ENCODE results near the gene GIMD1.

DNA sequence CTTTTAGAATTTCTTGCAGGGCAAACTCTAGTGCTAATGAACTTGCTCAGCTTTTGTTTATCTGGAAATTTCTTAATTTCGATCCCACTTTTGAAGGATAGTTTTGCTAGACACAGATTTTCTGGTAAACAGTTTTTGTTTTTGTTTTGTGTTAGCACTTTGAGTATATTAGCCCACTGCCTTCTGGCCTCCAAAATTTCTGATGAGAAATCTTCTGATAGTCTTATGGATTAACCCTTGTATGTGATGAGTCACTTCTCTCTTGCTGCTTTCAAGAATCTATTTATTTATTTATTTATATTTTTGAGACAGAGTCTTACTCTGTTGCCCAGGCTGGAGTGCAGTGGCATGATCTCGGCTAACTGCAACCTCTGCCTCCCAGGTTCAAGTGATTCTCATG, 27.0 kb upstream of the GIMD1 start:
- TF ChIP-seq, protein P1, sequence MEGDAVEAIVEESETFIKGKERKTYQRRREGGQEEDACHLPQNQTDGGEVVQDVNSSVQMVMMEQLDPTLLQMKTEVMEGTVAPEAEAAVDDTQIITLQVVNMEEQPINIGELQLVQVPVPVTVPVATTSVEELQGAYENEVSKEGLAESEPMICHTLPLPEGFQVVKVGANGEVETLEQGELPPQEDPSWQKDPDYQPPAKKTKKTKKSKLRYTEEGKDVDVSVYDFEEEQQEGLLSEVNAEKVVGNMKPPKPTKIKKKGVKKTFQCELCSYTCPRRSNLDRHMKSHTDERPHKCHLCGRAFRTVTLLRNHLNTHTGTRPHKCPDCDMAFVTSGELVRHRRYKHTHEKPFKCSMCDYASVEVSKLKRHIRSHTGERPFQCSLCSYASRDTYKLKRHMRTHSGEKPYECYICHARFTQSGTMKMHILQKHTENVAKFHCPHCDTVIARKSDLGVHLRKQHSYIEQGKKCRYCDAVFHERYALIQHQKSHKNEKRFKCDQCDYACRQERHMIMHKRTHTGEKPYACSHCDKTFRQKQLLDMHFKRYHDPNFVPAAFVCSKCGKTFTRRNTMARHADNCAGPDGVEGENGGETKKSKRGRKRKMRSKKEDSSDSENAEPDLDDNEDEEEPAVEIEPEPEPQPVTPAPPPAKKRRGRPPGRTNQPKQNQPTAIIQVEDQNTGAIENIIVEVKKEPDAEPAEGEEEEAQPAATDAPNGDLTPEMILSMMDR (IDR thresholded peaks at IDR 0.05; ENCODE audit: low read depth, low read length, missing input control) = no peak
- TF ChIP-seq, protein P2, sequence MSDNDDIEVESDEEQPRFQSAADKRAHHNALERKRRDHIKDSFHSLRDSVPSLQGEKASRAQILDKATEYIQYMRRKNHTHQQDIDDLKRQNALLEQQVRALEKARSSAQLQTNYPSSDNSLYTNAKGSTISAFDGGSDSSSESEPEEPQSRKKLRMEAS (IDR thresholded peaks at IDR 0.05) = no peak
- TF ChIP-seq JUND (IDR thresholded peaks at IDR 0.05) = no peak
- TF ChIP-seq YY1 (IDR thresholded peaks at IDR 0.05) = no peak
- no peak for TF ChIP-seq NR2F2 (IDR thresholded peaks at IDR 0.05)
- no peak for TF ChIP-seq GABPA (IDR thresholded peaks at IDR 0.05 in 1 of 2, conservative IDR thresholded peaks at IDR 0.05 in 1 of 2)
